HG03135 (cell line): ENCODE results near the gene EFNA4.
A peak's percentile ranks its signal among the peaks of the same experiment; 100 is the strongest.

ENCODE experiments used
- ATAC-seq: cut with Tn5 transposase; IDR thresholded peaks from one replicate; pipeline ENCODE4 v1.9.1; 2021; ENCODE audit warnings: mild to moderate bottlenecking, moderate library complexity; ENCODE audit not compliant: unreplicated experiment

The EFNA4 gene

GRCh38 chr1:155032886-155033285, 30.7 kb upstream of the EFNA4 start:
- no peak for ATAC-seq

DNA sequence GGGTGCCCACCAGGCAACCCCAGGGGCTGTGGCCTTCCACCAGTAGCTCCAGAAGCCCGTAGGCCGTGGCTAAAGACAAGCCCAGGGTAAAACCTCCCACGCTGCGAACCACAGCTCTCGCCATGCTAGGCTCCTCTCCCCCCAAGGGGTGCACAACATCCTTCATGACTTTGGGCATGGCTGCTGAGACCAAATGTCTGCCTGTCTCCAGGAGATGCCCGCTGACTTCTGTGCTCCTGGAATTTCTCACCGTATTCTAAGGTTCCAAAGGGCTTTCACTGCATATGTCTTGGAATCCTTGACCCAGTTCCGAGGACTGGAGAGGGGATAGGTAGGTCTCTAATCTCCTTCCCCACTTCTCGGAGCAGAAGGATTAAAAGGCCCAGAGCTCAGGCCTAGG, 30.0 kb upstream of the EFNA4 start, which contains the start of the genes DCST1 and DCST2:
DCST1 (plus strand) TSS at position 301 of the 400 bp plus-strand sequence. CDS start 213 bp downstream, outside the sequence.
DCST2 (minus strand) TSS at position 258 of the 400 bp plus-strand sequence; CDS start at position 178, 80 bp downstream.
- no peak for ATAC-seq

- ATAC-seq: no peak
Observed at GRCh38 chr1:155034318-155035208, 29.0 kb upstream of the EFNA4 start.

GRCh38 chr1:155035936-155036335, 27.6 kb upstream of the EFNA4 start:
- no peak for ATAC-seq

DNA sequence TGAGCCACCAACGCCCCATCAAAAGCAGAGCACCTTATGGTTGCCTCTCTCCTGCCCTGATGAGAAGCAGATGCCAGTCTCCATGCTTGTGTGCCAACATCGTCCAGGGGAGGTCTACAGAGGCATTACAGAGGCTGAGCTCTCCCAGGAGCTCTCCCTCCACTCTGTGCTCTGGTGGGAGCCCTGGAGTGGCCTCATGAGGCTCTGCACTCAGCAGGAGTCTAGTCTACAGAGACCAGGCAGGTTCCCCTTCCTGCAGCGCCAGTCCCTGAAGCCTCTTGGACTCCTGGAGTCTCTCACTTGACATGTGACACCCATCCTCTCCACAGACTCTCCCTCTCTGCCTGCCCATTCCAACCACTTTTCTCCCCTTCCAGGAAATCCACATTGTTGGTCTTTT, 26.5 kb upstream of the EFNA4 start:
- no peak for ATAC-seq

DNA sequence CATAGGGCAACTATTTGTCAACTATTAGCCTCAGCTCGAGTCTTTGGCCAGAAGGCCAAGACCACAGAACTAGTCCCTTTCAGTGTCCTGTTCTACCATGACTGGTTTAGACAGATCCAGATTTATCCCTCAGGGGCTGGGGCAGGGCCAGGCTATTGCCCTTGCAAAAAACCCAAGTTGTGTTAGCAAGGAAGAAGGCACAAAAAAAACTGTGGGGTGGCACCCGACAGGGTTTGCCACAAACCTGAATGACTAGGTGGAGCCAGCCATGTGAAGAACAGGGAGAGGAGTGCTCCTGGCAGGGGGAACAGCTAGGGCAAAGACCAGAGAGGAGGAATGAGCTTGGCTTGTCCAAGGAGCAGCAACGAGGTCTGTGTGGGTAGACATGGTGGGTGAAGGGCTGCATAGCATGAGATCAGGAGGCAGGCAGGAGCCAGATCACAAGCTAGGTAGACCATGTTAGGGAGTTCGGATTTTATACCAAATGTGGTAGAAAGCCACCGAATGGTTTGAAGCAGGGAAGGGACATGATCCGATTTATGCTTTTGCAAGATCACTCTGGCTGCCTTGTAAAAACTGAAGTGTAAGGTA, 25.6 kb upstream of the EFNA4 start:
- ATAC-seq: no peak

DNA sequence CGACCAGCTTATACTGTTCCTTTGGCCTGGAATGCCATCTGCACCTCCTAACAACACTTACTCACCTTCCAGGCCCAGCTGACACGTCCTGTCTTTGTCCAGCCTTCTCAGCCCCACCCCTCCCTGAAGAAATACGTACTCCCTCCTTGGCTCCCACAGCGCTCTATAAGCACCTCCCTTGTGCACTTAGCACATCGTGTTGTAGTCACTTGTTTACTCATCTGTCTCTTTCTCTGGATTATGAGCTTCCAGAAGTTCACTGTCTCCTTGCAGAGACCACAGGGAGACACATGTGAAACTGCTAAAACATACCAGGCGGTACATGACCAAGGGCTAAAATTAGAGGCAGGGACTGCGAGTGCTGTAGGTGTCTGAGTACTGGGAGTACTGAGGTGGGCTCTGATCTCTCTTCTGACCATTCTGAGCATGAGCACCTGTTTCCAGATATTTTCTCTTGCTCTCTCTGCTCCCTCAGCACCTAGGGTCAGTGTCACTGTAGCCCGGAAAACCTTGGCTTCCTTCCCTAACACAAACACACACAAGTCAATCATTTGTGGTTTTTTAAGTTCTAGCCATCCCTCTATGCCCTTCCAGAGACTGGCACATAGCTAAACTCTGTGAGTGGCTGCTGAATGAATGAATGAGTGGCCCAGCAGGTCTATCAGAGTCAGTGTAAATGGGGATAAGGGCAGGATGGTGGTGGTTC, 24.8 kb upstream of the EFNA4 start:
- ATAC-seq: no peak

DNA sequence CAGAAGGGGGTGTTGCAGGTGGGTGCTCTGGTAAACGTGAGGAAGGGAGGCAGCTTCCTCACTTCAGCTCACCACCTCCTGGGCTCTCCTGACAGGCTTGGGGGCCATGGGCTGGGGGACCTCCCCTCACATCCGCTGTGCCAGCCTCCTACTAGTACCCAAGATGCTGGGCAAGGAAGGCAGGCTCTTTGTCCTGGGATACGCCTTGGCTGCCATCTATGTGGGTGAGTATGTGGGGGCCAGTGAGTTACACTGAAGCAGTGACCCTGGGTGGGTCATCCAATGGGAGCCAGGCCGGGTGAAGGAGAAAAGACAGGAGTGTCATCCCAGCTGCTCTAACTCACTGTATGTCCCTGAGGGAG, 24.3 kb upstream of the EFNA4 start:
- no peak for ATAC-seq

DNA sequence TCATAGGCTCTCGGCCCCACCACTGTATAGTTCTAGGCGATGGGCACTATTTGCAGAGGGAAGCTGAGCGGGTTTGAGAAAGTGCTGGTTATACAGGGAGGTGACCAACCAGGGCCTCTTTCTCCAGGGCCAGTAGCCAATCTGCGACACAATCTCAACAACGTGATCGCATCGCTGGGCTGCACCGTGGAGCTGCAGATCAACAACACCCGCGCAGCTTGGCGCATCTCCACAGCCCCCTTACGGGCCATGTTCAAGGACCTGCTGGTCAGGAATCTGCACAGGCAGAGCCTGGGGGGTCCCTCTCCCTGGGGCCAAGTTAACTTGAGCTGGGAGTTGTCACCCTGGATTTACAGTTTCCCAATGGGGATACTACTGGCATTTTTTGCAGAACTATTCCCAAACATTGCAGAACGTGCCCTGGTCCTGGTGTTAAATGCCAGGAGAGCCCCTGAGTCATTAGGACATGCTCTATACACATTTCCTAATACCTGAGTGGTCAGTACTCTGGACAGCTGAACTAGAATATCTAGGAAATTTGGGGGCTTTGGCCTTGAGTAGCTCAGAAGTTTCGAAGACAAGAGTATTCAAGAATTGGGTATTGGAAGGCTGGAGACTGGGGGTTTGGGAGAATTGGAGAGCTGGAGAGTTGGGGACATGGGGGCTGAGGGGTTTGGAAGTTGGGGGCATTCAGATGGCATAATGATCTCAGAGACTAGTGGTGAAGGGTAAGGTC, 23.0 kb upstream of the EFNA4 start:
- ATAC-seq: no peak

- ATAC-seq: no peak
Observed at GRCh38 chr1:155042789-155043188, 20.8 kb upstream of the EFNA4 start.

DNA sequence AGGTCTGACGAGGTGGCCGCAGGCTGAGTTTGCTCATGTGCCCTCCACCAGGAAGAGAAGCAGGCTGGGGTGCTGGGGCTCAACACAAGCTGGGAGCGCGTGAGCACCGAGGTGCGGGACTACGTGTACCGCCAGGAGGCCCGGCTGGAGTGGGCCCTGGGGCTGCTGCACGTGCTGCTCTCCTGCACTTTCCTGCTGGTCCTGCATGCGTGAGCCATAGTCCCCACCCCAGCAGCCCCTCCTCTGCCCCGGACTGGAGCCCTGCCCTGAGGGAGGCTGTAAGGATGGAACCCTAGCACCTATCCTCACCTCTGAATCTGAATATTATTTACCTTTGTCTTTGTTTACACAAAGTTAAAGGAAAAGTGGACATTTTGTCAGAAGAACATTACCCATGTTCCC, 20.2 kb upstream of the EFNA4 start:
- no peak for ATAC-seq

DNA sequence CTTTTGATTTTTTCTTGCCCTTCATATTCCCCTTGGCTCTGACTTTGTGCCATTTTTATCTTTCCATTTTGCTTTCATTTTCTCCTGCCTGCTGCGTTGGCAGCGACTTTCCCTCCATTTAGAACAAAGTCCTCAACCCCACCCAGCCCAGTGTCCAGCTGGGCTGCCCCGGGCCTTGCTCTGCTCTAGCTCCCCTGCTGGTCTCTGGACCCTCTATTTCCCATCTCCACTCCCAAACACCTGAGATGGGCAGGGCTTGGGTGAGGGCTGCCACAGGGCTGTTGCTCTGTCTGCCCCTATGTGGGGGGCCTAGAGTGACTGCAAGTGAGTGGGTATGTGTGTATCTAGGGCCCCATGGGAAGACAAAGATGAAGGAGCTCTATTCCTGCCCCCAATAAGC, 19.7 kb upstream of the EFNA4 start:
- no peak for ATAC-seq

- ATAC-seq: no peak
Observed at GRCh38 chr1:155044365-155044764, 19.2 kb upstream of the EFNA4 start.

- ATAC-seq: no peak
Observed at GRCh38 chr1:155044812-155045657, 18.5 kb upstream of the EFNA4 start.

DNA sequence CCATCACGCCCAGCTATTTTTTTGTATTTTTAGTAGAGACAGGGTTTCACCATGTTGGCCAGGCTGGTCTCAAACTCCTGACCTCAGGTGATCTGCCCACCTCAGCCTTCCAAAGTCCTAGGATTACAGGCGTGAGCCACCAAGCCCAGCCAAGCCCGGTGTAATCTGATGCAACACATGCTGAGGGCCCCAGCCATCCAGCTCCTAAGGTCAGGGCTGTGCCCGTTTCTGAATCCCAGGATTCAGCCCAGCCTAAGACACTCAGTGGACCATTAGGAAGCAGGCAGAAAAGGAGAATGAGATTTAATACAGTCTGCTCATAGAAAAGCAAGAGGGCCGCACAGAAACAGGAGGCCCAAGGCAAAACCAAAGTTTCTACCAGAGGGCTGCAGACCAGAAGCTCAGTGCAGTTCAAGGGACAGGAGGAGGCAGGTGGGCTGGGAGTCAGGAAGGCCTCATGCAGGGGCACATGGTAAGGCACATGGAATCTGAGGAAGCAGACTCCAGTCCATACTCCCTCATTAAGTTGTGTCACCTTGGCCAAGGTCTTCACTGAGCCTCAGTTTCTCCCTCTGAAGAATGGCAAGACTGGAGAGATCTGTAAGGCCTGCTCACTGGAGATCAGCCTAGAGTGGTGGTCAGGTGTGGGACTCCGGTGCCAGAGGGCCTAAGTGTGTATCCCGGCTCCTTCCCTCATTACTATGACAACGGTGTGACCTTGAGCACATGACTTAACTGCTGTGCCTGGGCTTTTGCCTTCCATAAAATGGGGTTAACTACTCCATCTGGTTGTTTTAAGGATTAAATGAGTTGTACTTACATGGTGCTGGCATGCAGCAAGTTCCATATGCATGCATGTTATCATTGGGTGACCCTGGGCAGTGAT, 14.8 kb upstream of the EFNA4 start:
- no peak for ATAC-seq

DNA sequence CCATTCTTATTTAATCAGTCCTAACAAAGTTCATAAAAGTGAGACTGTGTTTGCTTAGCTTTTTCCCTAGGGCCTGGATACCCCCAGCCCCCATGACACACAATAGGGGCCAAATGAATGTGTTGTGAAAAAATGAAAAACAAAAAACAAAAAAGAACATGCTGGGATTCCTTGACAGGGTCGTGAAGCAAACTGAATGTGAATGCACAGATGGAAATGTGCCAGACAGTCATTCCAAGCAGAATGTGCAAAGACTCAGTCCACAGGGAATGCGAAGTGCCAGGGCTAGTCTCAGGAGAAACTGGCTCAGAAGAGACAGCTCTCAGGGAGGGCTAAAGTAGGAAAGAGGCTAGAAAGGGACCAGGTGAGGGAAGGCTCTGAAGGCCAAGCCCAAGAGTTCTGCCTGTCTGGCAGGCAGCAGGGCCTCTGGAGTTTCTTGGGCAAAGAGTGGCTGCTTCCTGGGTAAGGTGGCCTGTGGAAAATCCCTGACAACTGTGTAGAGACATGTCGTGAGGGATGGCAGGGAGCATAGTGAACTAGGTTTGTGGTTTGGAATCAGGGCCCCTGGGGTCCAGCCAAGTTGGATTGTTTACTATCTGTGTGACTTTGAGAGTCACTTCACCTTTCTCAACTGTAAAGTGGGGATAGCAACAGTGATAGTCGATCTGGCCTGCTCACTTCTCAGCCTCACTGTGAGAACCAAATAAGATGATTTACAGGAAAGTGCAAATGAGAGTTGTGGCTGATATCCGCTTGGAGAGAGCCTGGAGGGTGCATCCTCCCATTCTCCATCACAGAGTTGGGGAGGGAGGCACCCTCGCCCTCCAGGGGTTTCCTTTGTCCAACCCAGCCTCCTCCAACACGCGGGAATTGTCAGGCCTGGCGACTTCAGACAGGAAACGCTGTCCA, 13.6 kb upstream of the EFNA4 start:
- ATAC-seq: no peak

DNA sequence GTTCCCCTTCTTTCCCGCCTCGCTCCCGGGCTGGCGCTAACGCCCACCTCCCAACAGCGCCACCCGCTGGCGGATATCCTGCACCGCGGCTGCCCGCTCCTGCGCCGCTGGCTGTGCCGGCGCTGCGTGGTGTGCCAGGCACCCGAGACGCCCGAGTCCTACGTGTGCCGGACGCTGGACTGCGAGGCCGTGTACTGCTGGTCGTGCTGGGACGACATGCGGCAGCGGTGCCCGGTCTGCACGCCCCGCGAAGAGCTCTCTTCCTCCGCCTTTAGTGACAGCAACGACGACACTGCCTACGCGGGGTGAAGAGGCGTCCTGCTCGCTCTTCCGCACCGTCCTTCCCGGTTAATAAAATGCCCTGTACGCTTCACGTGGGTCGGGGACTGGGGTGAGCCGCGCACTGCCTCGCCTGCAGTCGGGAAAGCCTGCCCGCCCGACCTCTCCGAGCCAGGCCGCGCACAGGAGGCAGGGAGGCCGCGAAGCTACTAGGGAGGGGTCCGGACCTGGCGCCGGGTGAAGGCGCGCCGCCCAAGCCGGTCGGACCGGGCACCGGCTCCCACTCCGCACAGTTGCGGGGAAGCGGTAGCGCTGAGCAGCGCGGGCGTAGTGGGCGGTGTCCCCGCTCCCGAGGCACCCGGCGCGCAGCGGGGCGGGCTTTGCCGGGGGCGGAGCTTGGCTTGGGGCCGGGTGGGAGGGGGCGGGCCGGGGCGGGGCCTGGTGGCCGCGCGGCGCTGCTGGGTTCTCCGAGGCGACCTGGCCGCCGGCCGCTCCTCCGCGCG, 12.8 kb upstream of the EFNA4 start, which contains the start of gene ADAM15:
ADAM15 (plus strand) TSS at position 757 of the 782 bp plus-strand sequence. CDS start 71 bp downstream, outside the sequence.
- ATAC-seq: peak; percentile 48
